Chondrocyte (in vitro differentiated cells): ENCODE data around the gene CCDC81. TPM values are rescaled to one million over a fixed set of nuclear protein-coding genes. Genes with fewer than 3 reads are reported as not detected.

Source experiments
- DNase-seq: peaks from one replicate; pipeline ENCODE4 v3.0.0; 2021; ENCODE audit warnings: mixed read lengths, low spot score
- H3K27ac Mint-ChIP-seq: one replicate; pipeline ENCODE4 v1.8.0; 2021; ENCODE audit warnings: mild to moderate bottlenecking, moderate library complexity, mixed read lengths; ENCODE audit not compliant: unreplicated experiment
- H3K27me3 Mint-ChIP-seq: 2 replicates; pipeline ENCODE4 v1.8.0; 2021; ENCODE audit warnings: low read depth, mixed read lengths
- H3K36me3 Mint-ChIP-seq: 2 replicates; pipeline ENCODE4 v1.8.0; 2021; ENCODE audit warnings: low read depth, mixed read lengths
- H3K4me1 Mint-ChIP-seq: 2 replicates; pipeline ENCODE4 v1.8.0; 2021; ENCODE audit warnings: low read depth, mild to moderate bottlenecking, mixed read lengths
- H3K4me3 Mint-ChIP-seq: one replicate; pipeline ENCODE4 v1.8.0; 2021; ENCODE audit warnings: mild to moderate bottlenecking, moderate library complexity, mixed read lengths; ENCODE audit not compliant: unreplicated experiment
- H3K9me3 Mint-ChIP-seq: 2 replicates; pipeline ENCODE4 v1.8.0; 2021; ENCODE audit warnings: low read depth, mixed read lengths
- total RNA-seq: library from RNA; stranded (reverse); gene quantifications from 3 replicates; pipeline ENCODE4 v1.2.1, GENCODE V29; 2021
- TF ChIP-seq, protein P1 (sequence below): fragments of 200-600 bp; sonication (generic); IDR thresholded peaks from 2 replicates; pipeline ENCODE4 v1.5.0; 2021; ENCODE audit warnings: antibody characterized with exemption, mild to moderate bottlenecking, moderate library complexity

The CCDC81 gene
- total RNA-seq, 1 donor from 2014 or later: 9.6 TPM

DNA sequence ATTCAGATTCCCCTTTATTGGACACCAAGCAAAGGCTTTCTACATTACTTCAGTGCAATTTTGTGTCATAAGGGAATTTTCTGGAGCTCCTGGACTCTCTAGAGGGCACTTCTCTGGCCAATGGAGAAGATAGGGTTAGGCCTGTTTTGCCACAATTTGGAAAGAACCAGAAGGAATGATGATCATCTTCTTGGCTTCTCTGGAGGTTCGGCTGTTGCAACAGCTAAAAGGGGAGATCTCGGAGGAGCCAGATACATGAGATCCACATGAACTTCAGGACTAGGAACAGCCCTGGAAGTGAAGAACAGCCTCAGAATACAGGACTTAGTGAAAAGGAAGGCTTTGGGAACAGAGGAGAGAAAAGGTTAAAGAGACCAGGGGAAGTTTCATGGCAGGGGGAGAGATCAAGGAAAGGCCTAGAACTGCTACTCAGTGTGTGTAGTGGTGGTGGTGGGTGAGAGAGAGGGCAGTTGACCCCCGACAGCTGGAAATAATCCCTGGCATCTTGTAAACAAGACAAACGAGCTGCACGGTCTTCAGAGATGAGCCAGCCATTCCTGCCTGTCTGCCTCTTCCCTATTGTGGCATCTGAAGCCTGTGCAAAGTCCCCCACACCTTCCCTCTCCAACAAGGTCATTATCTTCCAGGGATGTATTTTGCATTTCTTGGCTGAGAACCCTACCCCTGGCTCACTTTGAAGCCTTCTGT, 83.8 kb downstream of the CCDC81 start:
- Mint-ChIP-seq H3K4me3 (no peak overlapping the region), H3K36me3 (peaks cover 3% of the 10 kb centered on the region), H3K9me3 (no peaks in the 10 kb centered on the region), H3K27ac (peak overlapping the region; percentile 67), H3K27me3 (no peaks in the 10 kb centered on the region), H3K4me1 (peaks cover 56% of the 10 kb centered on the region)
- TF ChIP-seq, protein P1, sequence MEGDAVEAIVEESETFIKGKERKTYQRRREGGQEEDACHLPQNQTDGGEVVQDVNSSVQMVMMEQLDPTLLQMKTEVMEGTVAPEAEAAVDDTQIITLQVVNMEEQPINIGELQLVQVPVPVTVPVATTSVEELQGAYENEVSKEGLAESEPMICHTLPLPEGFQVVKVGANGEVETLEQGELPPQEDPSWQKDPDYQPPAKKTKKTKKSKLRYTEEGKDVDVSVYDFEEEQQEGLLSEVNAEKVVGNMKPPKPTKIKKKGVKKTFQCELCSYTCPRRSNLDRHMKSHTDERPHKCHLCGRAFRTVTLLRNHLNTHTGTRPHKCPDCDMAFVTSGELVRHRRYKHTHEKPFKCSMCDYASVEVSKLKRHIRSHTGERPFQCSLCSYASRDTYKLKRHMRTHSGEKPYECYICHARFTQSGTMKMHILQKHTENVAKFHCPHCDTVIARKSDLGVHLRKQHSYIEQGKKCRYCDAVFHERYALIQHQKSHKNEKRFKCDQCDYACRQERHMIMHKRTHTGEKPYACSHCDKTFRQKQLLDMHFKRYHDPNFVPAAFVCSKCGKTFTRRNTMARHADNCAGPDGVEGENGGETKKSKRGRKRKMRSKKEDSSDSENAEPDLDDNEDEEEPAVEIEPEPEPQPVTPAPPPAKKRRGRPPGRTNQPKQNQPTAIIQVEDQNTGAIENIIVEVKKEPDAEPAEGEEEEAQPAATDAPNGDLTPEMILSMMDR: no peak
- no peak for DNase-seq

DNA sequence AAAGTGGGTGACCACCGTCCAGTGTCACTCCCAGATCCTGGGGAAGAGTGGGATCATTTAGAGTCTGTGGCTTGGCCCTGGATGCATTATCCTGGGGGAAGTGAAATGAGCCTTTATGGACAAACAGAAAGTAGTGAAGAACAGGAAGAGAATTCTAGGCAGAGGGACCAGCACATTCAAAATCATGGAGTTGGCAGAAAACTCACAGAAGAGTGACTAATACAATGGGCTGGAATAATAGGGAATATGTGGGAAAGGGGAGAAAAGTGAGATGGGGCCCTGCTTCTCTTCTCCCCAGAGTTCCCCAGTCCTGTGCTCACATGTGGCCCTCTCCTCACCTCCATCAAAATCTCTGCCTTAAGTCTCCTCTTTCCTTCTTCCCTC, 84.3 kb downstream of the CCDC81 start:
- no peak overlapping the region for H3K4me3 Mint-ChIP-seq
- no peaks in the 10 kb centered on the region for H3K9me3 Mint-ChIP-seq
- TF ChIP-seq, protein P1: no peak

DNA sequence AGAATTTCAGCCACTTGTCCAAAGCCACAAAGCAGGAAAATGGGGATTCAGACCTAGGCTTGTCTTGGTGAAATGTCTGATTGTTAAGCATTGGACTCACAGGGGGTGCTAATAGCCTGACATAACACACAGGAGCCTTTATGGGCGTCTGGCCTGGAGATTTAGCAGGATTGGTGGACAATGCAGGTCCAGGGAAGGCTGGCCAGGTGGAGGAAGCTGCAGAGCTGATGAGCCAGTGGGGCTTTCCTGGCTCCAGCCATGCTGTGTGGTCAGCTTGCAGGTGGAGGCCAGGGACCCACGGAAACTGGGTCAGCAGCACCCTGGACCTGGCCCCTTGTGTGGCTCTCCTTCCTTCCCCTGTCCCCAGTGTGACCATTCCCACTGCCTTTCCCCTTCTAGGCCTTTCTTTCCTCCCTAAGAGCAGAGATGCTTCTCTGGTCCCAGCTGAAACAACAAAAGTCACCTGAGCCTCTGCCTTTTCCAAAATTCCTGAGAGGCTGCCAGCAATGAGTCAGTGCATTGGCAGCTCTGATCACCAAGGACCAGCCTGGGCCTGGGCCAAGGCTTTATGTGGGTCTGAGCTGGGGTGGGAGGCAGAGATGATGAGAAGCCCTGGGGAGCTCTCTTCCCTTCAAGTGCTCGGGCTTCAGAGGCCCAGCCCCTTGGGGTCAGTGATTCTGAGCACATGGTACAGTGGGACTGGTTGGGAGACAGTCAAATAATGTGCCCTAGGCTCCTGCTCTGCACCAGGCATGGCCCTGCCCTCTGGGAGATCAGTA, 85.2 kb downstream of the CCDC81 start:
- TF ChIP-seq, protein P1: peak; percentile 57
- peaks cover 60% of the 10 kb centered on the region for H3K4me1 Mint-ChIP-seq
- H3K9me3 Mint-ChIP-seq: no peaks in the 10 kb centered on the region
- H3K36me3 Mint-ChIP-seq: peaks cover 4% of the 10 kb centered on the region
- H3K27me3 Mint-ChIP-seq: no peaks in the 10 kb centered on the region
- peak; percentile 95 for DNase-seq
- peak overlapping the region; percentile 90 for H3K27ac Mint-ChIP-seq
- no peak overlapping the region for H3K4me3 Mint-ChIP-seq

More for the DNA sequence above, 84.3 kb downstream of the CCDC81 start:
- peaks cover 3% of the 10 kb centered on the region for H3K36me3 Mint-ChIP-seq
- no peak for DNase-seq
- peaks cover 56% of the 10 kb centered on the region for H3K4me1 Mint-ChIP-seq
- peak overlapping the region; percentile 67 for H3K27ac Mint-ChIP-seq
- no peaks in the 10 kb centered on the region for H3K27me3 Mint-ChIP-seq

DNA sequence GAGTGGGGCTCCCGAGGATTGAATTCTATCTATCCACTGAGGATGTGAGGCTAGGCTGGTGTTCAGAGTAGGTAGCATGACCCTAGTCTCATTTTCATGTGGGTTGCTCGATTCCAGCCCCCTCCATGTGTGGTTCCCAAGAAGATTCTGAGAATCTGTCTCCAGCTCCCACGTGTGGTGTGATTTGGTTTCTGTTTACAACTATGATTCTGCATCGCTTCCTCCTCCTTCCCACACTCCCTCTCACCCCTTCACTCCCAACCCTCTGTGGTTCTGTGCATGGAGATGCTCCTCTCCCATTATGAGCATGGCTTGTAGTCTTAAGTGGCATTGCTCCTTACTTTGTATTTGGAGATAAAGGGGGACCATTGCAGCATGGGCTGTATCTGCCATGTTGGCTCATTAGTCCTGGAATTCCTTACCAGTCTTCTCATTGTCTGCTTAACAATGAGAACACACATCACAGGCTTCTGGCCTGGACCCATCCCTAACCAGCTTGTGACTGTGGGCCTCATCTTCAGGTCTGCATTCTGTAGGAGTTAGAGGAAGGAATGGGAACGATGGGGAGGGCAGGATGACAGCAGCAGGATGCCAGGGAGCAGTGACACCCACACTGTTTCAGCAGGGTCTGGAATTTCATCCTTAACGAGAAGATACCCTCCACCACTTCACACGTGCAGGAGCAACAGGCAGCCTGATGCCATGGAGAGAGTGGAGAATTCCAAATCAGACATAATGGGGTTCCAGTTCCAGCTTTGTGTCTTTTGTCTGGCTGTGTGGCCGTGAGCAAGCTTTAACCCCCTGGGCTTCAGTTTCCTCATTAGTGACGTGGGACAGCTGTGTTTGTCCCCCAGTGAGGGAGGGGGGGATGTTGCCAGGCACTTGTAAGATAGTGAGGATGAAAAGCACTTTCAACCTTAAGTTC, 86.0 kb downstream of the CCDC81 start:
- Mint-ChIP-seq H3K27me3 (no peaks in the 10 kb centered on the region), H3K4me3 (no peak overlapping the region), H3K27ac (peak overlapping the region; percentile 90), H3K4me1 (peaks cover 59% of the 10 kb centered on the region), H3K9me3 (no peaks in the 10 kb centered on the region), H3K36me3 (peaks cover 5% of the 10 kb centered on the region)
- TF ChIP-seq, protein P1: peak; percentile 37
- DNase-seq: no peak

DNA sequence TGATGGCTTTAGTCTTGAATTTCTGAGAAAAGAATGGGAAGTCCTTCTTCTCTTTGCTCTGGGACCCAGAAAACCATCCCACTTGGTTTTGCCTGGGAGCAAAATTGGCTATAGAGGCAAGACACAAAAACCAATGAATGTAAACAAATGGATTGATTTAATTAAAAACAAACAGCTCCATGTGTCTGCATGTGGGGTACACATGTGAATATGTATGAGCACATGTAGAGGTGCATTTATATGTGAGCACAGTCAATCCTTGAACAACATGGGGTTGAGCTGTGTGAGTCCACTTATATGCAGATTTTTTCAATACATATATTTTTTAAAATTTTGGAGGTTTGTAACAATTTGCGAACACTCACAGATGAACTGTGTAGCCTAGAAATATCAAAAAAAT, 87.2 kb downstream of the CCDC81 start:
- Mint-ChIP-seq H3K9me3 (no peaks in the 10 kb centered on the region), H3K27ac (no peak overlapping the region), H3K36me3 (peaks cover 5% of the 10 kb centered on the region), H3K4me1 (peaks cover 50% of the 10 kb centered on the region), H3K27me3 (no peaks in the 10 kb centered on the region), H3K4me3 (no peak overlapping the region)
- no peak for DNase-seq
- TF ChIP-seq, protein P1: no peak
